GM18502 (cell line): Measurements from ENCODE around the gene MICALL2.
A peak's percentile ranks its signal among the peaks of the same experiment; 100 is the strongest.

Experiments used
- ATAC-seq: cut with Tn5 transposase; IDR thresholded peaks from one replicate; pipeline ENCODE4 v1.9.1; 2021; ENCODE audit warnings: mild to moderate bottlenecking; ENCODE audit not compliant: unreplicated experiment, poor library complexity

The MICALL2 gene

GRCh38 chr7:1470901-1471300 lies 11.6 kb upstream of the MICALL2 start:
- no peak for ATAC-seq

- ATAC-seq, result no peak
Measured at GRCh38 chr7:1468643-1469298, 9.5 kb upstream of the MICALL2 start.

GRCh38 chr7:1468203-1468602 lies 8.9 kb upstream of the MICALL2 start:
- no peak for ATAC-seq

GRCh38 chr7:1466524-1467271 lies 7.4 kb upstream of the MICALL2 start:
- ATAC-seq, result no peak

- ATAC-seq, result no peak
Measured at GRCh38 chr7:1464694-1465093, 5.4 kb upstream of the MICALL2 start.

GRCh38 chr7:1463676-1464223 lies 4.5 kb upstream of the MICALL2 start:
- ATAC-seq, result no peak

- ATAC-seq, result no peak
Measured at GRCh38 chr7:1461646-1462375, 2.5 kb upstream of the MICALL2 start.

- no peak for ATAC-seq
Measured at GRCh38 chr7:1460821-1461645, 1.8 kb upstream of the MICALL2 start.

- ATAC-seq, result no peak
Measured at GRCh38 chr7:1459920-1460820, 900 bp upstream of the MICALL2 start.

GRCh38 chr7:1459512-1459892 lies 232 bp upstream of the MICALL2 start:
- peak; percentile 96 for ATAC-seq

GRCh38 chr7:1457949-1458682 lies 1.2 kb downstream of the MICALL2 start:
- no peak for ATAC-seq

GRCh38 chr7:1457059-1457948 lies 2.0 kb downstream of the MICALL2 start:
- ATAC-seq, result no peak

- ATAC-seq, result no peak
Measured at GRCh38 chr7:1455955-1456354, 3.3 kb downstream of the MICALL2 start.

- ATAC-seq, result no peak
Measured at GRCh38 chr7:1455241-1455939, 3.9 kb downstream of the MICALL2 start.

- ATAC-seq, result no peak
Measured at GRCh38 chr7:1454542-1454941, 4.7 kb downstream of the MICALL2 start.

GRCh38 chr7:1452205-1452604 lies 7.1 kb downstream of the MICALL2 start:
- no peak for ATAC-seq

- ATAC-seq, result no peak
Measured at GRCh38 chr7:1450987-1451386, 8.3 kb downstream of the MICALL2 start.
